GM19351 (cell line): Measurements from ENCODE around the gene PROCA1.
A peak's percentile ranks its signal among the peaks of the same experiment; 100 is the strongest.
"Not testable (repeated sequence)": the region's sequence is repeated elsewhere in the genome, so short reads cannot be mapped to it uniquely, and the experiment has no call there.

Experiments
- ATAC-seq: cut with Tn5 transposase; IDR thresholded peaks from one replicate; pipeline ENCODE4 v1.9.1; 2021; ENCODE audit warnings: mild to moderate bottlenecking, moderate library complexity; ENCODE audit not compliant: unreplicated experiment

PROCA1 gene

GRCh38 chr17:28675980-28676379, 35.7 kb downstream of the PROCA1 start:
- ATAC-seq: no peak

DNA sequence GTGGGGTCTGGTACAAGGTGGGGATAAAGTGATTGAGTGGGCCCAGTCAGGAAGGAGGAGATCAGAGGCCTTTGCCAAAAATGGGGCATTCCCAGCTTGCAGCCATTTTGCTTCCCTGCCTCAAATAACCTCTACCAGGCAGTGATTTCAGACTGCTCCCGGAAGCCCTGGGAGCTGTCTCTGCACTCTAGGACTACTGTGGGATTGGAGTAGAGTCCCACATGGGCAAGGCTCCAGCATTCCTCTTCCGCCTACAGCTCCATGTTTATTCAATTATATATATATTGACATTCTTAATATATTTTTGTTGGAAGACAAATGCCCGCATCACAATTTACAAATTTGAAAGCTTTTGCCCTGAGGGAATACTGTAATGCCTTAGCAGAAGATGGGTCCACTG, 36.2 kb downstream of the PROCA1 start:
- ATAC-seq: no peak

DNA sequence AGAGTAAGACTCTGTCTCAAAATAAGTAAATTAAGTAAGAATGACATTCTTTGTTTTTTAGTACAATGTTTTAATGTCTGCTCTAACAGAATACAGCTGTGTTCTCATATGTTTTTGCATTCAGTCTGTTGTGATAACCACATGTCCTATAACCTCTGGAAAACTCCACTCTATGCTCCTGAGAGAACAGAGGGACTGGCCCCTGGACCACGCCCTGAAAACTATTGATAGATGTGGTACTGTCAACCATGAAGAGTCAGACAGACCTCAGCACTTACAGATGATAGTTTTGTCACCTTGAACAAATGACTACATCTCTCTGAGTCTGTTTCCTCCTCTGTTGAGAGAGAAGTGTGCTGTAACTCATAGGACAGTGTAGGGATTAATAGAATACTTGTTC, 41.8 kb downstream of the PROCA1 start:
- no peak for ATAC-seq

DNA sequence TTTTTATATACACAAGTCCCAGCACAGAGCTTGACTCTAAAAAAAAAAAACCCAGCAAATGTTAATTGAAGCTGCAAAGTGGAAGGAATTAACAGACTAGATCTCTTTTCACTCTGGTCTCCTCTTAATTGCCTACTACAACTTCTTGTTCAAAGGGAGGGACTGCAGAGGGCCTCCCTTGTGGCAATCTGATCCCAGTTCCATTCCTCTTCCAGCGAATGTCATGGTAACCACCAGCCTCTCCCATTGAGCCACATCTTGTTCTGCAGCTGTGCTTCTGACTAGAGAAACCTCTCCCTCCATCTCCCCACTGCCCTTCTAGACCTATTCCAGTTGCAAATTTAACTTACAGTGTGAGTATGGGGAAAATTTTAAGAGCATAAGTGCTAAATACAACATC, 43.8 kb downstream of the PROCA1 start:
- no peak for ATAC-seq

DNA sequence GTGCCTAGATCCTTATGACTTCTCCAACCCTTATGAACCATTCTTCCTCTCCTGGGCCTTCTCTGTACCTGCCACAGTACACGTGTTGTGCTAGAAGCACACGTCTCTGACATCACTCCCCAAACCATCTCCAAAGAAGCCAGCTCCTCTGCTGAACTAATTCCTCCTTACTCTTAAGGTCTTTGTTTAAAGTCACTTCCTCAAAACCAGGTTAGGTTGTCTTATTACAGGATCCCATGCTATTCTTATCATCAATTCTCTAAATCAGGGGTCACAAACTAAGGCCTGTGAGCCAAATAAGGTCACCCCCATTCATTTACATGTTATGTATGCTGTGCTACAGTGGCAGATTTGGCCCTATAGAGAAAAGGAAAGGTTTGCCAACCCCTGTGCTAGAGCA, 45.7 kb downstream of the PROCA1 start:
- no peak for ATAC-seq

DNA sequence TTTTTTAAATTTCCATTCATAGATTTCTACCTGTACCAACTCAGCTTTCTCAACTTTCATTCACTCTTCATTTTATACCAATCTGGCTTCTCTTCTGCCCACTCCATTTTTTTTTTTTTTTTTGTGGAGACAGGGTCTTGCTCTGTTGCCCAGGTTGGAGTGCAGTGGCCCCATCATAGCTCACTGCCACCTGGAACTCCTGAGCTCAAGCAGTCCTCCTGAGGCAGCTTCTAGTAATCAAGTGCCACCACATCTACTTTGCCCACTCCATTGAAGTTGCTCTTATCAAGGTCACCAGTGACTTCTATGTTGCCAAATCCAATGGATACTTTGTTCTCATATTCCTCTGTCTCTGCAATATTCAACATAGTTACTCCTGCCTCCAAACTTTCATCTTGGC, 48.0 kb downstream of the PROCA1 start:
- no peak for ATAC-seq

- ATAC-seq: no peak
These were observed 49.2 kb downstream of the PROCA1 start for GRCh38 chr17:28662527-28662829.

GRCh38 chr17:28661635-28662526, 49.8 kb downstream of the PROCA1 start, which contains the start of the genes SDF2 and SUPT6H:
Gene SDF2, minus strand, starts transcription at chr17:28661906. Its CDS starts 30 bp downstream, at chr17:28661876.
Gene SUPT6H, plus strand, starts transcription at chr17:28662205. Its CDS starts 11,197 bp downstream, at chr17:28673402.
- ATAC-seq: peak; percentile 79

DNA sequence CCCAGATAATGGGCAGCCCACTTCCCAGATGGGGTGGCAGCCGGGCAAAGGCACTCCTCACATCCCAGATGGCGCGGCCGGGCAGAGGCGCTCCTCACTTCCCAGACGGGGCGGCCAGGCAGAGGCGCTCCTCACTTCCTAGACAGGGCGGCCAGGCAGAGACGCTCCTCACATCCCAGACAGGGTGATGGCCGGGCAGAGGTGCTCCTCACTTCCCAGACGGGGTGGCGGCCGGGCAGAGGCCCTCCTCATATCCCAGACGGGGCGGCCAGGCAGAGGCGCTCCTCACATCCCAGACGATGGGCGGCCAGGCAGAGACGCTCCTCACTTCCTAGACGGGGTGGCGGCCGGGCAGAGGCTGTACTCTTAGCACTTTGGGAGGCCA, 52.2 kb downstream of the PROCA1 start:
- ATAC-seq: not testable (repeated sequence)

DNA sequence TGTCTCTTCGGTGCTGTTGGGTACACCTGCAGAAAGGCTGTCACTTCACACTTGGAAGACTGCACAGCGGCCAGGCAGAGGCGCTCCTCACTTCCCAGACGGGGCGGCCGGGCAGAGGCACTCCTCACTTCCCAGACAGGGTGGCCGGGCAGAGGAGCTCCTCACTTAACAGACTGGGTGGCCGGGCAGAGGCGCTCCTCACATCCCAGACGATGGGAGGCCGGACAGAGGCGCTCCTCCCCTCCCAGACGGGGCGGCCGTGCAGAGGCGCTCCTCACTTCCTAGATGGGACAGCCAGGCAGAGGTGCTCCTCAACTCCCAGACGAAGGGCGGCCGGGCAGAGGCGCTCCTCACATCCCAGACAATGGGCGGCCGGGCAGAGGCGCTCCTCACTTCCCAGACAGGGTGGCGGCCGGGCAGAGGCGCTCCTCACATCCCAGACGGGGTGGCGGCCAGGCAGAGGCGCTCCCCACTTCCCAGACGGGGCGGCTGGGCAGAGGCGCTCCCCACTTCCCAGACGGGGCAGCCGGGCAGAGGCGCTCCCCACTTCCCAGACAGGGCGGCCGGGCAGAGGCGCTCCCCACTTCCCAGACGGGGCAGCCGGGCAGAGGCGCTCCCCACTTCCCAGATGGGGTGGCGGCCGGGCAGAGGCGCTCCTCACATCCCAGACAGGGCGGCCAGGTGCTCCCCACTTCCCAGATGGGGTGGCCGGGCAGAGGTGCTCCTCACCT, 52.8 kb downstream of the PROCA1 start:
- not testable (repeated sequence) for ATAC-seq

DNA sequence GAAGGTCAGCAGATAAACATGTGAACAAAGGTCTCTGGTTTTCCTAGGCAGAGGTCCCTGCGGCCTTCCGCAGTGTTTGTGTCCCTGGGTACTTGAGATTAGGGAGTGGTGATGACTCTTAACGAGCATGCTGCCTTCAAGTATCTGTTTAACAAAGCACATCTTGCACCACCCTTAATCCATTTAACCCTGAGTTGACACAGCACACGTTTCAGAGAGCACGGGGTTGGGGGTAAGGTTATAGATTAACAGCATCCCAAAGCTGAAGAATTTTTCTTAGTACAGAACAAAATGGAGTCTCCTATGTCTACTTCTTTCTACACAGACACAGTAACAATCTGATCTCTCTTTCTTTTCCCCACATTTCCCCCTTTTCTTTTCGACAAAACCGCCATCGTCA, 53.3 kb downstream of the PROCA1 start:
- ATAC-seq: not testable (repeated sequence)

GRCh38 chr17:28657756-28658155, 53.9 kb downstream of the PROCA1 start:
- no peak for ATAC-seq

DNA sequence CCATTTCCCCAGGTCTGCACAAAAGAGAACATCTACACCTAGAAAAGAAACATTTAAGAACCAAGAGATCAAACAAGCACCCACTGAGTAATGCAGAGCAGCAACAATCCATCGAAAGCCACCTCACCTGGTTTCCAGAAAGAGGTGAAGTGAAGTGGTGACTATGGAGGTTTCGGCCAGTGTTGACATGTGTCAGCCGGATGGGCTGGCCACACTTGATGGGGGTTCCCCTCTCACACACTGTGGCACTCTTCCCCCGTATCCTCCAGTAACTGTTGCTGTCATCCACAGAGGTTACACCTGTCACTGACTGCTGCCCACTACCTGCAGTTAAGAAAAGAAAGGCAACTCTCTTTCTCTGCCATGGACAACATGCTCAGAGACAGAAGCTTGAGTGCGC, 56.5 kb downstream of the PROCA1 start:
- no peak for ATAC-seq
